ENCODE data around the gene RGS8. TPM values are rescaled to one million over a fixed set of nuclear protein-coding genes. Genes with fewer than 3 reads are reported as not detected.
"Not testable (repeated sequence)": the region's sequence is repeated elsewhere in the genome, so short reads cannot be mapped to it uniquely, and the experiment has no call there.

RGS8 gene
- total and polyA plus RNA-seq, 2 of the 4 experiments (the other 2 are of a cell fraction), result not detected

DNA sequence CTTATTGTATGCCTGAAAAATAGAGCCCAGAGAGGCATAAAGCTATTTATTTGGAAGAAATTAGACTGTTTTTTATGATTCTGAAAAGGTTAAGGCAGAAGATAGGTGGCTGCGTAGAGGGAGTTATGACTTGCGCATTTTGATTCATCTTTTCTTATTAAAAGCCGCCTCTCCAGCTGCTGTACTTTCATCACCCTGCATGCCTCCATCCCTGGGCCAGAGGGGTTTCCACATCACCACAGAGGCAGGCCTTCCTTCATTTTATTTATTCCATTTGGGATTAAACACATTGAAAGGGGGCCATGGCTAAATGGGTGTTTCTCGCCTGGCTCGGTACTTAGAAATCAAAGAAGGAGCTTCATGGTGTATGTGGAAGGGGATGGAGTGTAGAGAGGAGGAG lies 14.6 kb upstream of the RGS8 start (continued):
- TF ChIP-seq, protein P1, sequence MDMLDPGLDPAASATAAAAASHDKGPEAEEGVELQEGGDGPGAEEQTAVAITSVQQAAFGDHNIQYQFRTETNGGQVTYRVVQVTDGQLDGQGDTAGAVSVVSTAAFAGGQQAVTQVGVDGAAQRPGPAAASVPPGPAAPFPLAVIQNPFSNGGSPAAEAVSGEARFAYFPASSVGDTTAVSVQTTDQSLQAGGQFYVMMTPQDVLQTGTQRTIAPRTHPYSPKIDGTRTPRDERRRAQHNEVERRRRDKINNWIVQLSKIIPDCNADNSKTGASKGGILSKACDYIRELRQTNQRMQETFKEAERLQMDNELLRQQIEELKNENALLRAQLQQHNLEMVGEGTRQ (IDR thresholded peaks at IDR 0.05; ENCODE audit: low read depth, low read length), result no peak

DNA sequence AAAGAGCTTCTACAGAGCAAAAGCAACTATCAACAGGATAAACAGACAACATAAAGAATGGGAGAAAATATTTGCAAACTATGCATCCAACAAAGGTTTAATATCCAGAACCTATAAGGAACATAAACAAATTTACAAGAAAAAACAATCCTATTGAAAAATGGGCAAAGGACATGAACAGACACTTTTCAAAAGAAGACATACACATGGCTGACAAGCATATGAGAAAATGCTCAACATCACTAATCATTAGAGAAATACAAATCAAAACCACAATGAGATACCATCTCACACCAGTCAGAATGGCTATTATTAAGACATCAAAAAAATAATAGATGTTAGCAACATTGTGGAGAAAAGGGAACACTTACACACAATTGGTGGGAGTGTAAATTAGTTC lies 8.8 kb upstream of the RGS8 start:
- H2AFZ ChIP-seq (replicated peaks; ENCODE audit: low read length, poor library complexity); H3K56ac ChIP-seq (ENCODE audit: extremely low read depth, insufficient read depth, low read length); DNase-seq; H2BK5ac ChIP-seq (ENCODE audit: low read depth, low read length, poor library complexity, severe bottlenecking); H3K4me3 ChIP-seq (ENCODE audit: insufficient read depth, low read depth, low read length); dilution Hi-C loops (cut with HindIII; ENCODE audit: low sequenced_read_pairs, unreplicated experiment); H4K5ac ChIP-seq (ENCODE audit: low read depth, low read length); H3K9ac ChIP-seq (ENCODE audit: low read depth, low read length); in situ Hi-C loops (cut with MboI; ENCODE audit: low sequenced_read_pairs); H2BK120ac ChIP-seq (ENCODE audit: low read depth, low read length); BruUV-seq (replicated peaks); H3K27me3 ChIP-seq (ENCODE audit: control insufficient read depth, insufficient read depth, low read length); POLR2A ChIA-PET (ENCODE audit: unreplicated experiment); H4K91ac ChIP-seq (ENCODE audit: insufficient read depth, low read depth, low read length); H4K20me1 ChIP-seq (ENCODE audit: insufficient read depth, low read length); H3K9me3 ChIP-seq (ENCODE audit: control insufficient read depth, insufficient read depth, low read length); H3K79me1 ChIP-seq (ENCODE audit: low read depth in 1 of 2, low read length in 2 of 2); H4K8ac ChIP-seq (ENCODE audit: low read depth in 2 of 2, low read length in 2 of 2); CTCF ChIA-PET; H2AK9ac ChIP-seq (replicated peaks; ENCODE audit: low read depth, low read length, poor library complexity); H2BK20ac ChIP-seq (ENCODE audit: low read depth, low read length); intact Hi-C loops (cut with micrococcal nuclease); H3K23ac ChIP-seq (ENCODE audit: low read depth, low read length); H3K4me2 ChIP-seq (ENCODE audit: low read depth, low read length); H3K36me3 ChIP-seq (ENCODE audit: control insufficient read depth, insufficient read depth, low read length); H2AK5ac ChIP-seq (ENCODE audit: low read depth, low read length); H3K4me1 ChIP-seq (ENCODE audit: control insufficient read depth, insufficient read depth, low read length); H3K9me1 ChIP-seq (ENCODE audit: insufficient read depth, low read length); ATAC-seq (ENCODE audit: low read depth); H3K4ac ChIP-seq (ENCODE audit: low read depth, low read length); H3K18ac ChIP-seq (ENCODE audit: low read depth, low read length); H3K14ac ChIP-seq (replicated peaks; ENCODE audit: low read depth, low read length); H2BK15ac ChIP-seq (ENCODE audit: low read depth, low read length); H3K27ac ChIP-seq (ENCODE audit: insufficient read depth, low read length): not testable (repeated sequence)

Data from IMR-90 (cell line).